ENCODE data around the gene BST1.

DNA sequence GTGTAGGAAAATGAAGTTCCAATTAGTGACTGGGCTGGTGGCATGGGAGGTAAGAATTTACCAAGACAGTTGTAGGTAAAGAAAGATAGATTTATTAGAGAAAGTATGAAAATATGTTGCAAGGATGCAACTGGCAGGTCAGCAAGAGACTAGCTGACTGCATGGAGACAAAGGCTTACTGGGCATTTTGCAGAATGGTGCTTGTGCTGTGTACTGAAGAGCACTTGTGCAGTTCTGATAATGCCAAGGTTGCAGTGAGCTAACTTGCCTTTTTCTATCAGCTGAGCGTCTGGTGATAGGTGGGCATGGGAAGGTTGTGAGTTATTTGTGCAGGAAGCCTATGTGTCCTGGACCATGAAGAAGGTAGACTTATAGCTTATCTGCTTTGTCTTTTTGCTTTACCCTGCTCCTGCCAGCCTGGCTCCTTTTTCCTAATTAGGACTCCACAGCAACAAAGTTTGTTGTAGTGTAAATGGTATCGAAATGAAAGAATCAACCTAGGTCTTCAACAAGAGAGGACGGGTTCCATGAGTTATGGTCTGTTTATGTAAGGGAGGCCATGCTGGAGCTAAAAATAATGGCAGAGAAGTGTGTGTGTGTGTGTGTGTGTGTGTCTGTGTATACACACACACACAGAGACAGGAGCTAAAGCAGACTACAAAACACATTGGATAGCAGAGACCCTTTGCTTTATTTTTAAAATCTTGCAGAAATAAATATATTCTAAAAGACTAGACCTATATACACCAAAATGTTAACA, 15.0 kb downstream of the BST1 start:
- TF ChIP-seq, protein P1, sequence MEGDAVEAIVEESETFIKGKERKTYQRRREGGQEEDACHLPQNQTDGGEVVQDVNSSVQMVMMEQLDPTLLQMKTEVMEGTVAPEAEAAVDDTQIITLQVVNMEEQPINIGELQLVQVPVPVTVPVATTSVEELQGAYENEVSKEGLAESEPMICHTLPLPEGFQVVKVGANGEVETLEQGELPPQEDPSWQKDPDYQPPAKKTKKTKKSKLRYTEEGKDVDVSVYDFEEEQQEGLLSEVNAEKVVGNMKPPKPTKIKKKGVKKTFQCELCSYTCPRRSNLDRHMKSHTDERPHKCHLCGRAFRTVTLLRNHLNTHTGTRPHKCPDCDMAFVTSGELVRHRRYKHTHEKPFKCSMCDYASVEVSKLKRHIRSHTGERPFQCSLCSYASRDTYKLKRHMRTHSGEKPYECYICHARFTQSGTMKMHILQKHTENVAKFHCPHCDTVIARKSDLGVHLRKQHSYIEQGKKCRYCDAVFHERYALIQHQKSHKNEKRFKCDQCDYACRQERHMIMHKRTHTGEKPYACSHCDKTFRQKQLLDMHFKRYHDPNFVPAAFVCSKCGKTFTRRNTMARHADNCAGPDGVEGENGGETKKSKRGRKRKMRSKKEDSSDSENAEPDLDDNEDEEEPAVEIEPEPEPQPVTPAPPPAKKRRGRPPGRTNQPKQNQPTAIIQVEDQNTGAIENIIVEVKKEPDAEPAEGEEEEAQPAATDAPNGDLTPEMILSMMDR (IDR thresholded peaks at IDR 0.05 in 8 of 11, conservative IDR thresholded peaks at IDR 0.05 in 3 of 11) = no peak
- TF ChIP-seq POLR2AphosphoS5 (IDR thresholded peaks at IDR 0.05) (no peak), POLR2A (IDR thresholded peaks at IDR 0.05) (no peak)

Measured in spleen (tissue), 7 donors.